ENCODE measurements around the gene CHURC1.
"Not testable (repeated sequence)": the region's sequence is repeated elsewhere in the genome, so short reads cannot be mapped to it uniquely, and the experiment has no call there.

Gene CHURC1

DNA sequence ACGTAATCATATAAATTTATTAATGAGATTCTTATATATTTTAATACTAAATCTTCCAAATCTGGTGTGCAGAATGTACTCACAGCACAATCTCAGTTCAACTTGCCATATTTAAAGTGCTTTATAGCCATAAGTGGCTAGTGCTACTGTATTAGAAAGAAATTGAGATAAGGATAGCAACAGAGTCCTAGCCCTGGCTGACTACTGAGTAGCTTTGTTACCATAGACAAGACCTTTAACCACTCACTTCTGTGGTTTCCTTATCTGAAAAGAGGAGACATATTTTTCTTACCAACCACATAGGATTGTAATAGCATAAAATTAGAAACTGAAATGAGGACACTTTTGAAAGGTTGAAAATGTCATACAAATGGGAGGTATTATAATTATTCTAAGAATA, 2.0 kb upstream of the CHURC1 start:
- no peak for DNase-seq

DNA sequence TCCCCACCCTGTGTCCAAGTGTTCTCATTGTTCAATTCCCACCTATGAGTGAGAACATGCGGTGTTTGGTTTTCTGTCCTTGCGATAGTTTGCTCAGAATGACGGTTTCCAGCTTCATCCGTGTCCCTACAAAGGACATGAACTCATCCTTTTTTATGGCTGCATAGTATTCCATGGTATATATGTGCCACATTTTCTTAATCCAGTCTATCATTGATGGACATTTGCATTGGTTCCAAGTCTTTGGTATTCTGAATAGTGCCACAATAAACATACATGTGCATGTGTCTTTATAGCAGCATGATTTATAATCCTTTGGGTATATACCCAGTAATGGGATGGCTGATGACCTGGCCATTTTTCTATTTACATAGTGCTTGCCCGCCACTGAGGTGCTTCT, 778 bp upstream of the CHURC1 start:
- not testable (repeated sequence) for DNase-seq

GRCh38 chr14:64915029-64915424, 772 bp downstream of the CHURC1 start:
- no peak for DNase-seq

DNA sequence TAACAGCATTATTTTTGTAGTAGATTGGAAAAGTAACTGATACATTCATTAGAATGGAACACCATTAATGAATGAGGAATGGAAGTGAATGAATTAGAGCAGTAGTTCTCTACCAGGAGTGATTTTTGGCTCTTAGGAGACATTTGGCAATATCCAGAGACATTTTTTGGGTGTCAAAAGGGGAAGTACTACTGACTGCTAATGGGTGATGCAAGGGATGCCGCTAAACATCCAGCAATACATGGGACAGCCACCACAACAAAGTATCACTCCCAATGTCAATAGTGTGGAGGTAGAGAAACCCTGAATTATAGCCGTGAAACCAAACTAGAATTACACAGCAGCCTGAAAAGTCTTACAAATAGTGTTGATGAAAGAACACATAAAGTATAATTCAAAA, 1.5 kb downstream of the CHURC1 start:
- DNase-seq, result no peak

GRCh38 chr14:64918216-64918615, 4.0 kb downstream of the CHURC1 start:
- DNase-seq, result no peak

GRCh38 chr14:64919215-64919614, 5.0 kb downstream of the CHURC1 start:
- DNase-seq, result no peak

DNA sequence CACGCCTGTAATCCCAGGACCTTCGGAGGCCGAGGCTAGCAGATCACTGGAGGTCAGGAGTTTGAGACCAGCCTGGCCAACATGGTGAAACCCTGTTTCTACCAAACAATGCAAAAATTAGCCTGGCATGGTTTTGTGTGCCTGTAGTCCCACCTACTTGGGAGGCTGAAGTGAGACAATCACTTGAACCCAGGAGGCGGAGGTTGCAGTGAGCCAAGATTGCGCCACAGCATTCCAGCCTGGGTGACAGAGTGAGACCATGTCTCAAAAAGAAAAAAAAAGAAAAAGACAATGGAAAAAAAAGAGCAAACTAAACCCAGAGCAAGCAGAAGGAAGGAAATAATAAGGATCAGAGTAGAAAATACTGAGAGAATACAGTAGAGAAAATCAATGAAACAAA, 5.4 kb downstream of the CHURC1 start:
- DNase-seq, result no peak

DNA sequence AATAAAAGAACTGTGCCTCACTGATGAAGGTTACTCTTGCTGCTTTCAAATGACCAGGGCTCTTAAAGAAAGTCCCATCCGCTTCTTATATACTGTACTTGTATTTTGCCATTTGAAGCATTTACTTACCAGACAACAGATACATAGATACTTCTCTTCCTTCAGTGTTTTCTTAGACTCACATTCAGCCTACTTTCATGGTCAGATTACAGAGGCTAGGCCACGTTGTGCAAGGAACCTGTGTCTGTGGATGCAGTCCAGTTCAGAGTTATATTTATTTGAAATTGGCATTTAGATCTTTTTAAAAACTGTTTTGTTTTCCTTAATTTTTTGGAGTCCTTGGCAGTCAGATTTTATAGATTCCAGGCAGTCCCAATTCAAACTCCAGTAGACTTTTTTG, 6.2 kb downstream of the CHURC1 start:
- no peak for DNase-seq

- no peak for DNase-seq
These were observed 8.8 kb downstream of the CHURC1 start for GRCh38 chr14:64923015-64923414.

DNA sequence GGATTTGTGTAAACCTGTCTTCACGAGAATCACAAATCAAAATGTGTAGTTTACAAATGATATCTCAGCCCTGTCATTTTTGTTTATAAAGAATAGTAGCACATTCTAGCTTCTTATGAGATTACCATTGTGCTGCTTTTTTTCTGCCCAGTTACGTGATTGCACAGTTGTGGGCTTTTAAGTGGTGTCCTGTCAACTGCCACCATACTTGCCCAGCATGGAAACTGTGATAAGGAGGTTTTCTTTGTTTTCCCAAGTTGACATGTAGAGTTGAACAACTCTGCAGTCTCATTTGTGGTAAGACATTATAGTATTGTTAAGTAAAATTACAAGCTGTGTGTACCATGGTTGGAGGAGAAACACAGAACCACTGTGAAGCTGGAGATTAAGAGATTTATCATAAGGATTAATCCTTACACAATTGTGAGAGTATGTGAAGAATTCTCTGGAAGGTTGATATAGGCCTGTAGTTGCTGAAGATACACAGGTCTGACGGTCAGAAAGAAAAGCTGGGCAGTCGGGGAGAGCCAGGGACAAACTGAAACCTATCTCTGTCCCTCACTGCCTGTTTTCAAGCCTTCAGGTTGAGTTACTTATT, 12.2 kb downstream of the CHURC1 start:
- no peak for DNase-seq

GRCh38 chr14:64927031-64927430, 12.8 kb downstream of the CHURC1 start:
- no peak for DNase-seq

DNA sequence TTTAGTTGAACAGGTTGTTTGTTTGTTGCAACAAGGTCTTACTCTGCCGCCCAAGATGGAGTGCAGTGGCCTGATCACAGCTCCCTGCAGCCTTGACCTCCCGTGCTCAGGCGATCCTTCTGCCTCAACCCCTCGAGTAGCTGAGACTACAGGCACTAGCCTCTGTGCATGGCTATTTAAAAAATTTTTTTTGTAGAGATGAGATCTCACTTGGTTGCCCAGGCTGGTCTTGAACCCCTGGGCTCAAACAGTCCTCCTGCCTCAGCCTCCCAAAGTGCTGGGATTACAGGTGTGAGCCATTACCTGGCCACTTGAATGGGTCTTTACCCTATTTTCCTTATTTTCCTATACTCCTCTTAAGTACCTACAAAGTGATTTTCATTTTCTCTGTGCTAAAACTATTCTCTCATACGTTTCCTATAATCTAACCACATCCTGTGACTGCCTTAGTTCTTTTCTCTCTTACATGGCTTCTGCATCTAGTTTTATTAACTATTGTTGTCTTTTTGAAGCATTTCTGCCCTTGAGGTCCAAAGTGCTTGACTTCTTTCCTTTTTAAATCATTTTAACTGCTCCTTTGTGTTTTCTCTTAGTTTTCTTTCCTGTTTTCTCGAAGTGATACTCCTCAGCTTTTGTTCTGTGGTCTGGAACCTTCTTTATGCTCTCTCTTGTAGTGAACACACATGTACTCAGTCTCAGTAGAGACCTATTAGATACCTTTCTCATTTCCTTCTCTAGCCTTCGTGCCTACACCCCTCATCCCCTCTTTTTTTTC, 14.2 kb downstream of the CHURC1 start:
- no peak for DNase-seq

DNA sequence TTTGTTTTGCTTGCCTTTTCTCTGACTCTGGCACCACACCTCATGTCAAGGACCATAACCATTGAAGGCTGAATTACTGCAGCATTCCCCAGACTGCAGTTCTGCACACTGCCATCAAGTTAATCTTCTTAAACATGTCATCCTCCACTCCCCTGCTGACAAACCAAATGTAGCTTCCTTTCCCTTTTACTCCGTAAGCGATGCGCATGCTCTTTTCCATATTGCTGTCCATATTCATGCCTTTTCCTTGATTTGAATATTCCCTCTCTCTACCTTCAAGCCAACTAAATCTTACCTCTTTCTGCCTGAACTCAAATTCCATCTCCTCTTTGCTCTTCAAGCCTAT, 14.7 kb downstream of the CHURC1 start:
- DNase-seq, result peak; percentile 23

DNA sequence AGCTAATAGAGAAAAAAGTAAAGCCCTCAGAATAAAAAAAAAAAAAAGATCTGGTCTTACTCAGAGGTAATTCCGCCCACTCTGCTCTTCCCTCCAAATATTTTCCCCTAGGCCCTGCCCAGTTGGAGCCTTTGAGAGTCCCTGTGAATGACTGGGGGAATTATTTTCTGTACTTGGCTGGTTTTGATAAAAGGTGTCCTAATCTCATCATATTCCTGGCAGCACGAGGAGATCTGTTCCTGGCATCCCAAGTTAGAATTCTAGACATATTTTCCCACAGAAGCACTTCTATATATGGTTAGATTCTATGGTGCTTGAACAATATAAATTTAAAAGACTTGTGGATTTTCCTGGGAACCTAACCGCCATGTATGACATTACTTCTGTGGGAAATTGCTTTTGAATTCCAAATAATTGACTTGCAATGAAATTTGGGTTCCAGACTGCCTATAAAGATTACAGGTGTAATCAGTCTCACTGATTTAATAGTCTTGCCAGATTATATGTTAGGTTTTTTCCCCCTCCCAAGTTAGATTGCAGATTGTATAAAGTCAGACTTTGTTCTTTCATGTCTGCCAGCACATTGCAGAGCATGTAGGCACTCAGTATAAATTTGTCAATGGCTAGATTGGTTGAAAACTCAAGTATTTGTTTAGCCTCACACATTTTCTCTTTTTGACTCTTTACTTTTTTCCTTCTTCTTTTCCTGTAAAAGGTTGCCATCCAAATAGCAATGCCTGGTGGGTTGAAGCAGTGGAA, 16.0 kb downstream of the CHURC1 start:
- DNase-seq, result no peak

DNA sequence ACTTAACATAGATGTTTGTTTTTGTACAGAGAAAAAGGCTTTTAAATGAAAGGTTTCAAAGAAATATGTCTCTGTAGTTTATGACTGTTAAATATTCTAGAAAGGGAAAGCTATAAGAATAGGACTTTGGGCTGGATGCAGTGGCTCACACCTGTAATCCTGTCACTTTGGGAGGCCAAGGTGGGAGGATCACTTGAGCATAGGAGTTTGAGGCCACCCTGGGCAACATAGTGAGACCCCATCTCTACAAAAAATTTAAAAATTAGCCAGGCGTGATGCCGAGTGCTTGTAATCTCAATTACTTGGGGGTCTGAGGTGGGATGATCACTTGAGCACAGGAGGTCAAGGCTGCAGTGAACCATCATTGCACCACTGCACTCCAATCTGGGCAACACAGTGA, 16.9 kb downstream of the CHURC1 start:
- no peak for DNase-seq

- DNase-seq, result no peak
These were observed 18.0 kb downstream of the CHURC1 start for GRCh38 chr14:64932231-64932630.

GRCh38 chr14:64934338-64934929, 20.2 kb downstream of the CHURC1 start:
- no peak for DNase-seq

- DNase-seq, result no peak
These were observed 21.3 kb downstream of the CHURC1 start for GRCh38 chr14:64935508-64935907.

- DNase-seq, result no peak
These were observed 23.0 kb downstream of the CHURC1 start for GRCh38 chr14:64937171-64937820.

GRCh38 chr14:64937821-64938193, 23.6 kb downstream of the CHURC1 start:
- peak; percentile 12 for DNase-seq

GRCh38 chr14:64938972-64939816, 24.9 kb downstream of the CHURC1 start:
- no peak for DNase-seq

DNA sequence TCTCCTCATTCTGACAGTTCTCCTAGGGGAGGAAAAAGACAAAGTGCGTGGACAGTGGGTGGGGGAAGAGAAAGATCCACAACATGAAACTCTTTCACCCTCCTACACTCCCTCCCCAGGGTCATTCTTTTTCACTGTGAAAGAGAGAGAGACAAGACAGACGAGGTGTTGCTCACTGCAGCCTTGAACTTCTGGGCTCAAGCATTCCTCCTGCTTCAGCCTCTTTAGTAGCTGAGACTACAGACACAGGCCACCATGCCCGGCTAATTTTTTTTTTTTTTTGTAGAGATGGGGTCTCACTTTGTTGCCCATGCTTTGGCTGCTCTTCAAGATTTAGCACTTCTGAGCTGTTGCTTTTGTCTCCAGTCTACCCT, 25.5 kb downstream of the CHURC1 start:
- no peak for DNase-seq

All from NCI-H82 (cell line).